WTC11 (cell line): ENCODE measurements around the gene FBRS.

Source experiments
- CTCF ChIP-seq: fragments of 200-600 bp; IDR thresholded peaks from 2 replicates; pipeline ENCODE4 v1.8.0; 2022; ENCODE audit warnings: antibody characterized with exemption
- ESRRA ChIP-seq: sonication (generic); formaldehyde crosslinking; IDR thresholded peaks from 2 replicates; pipeline ENCODE4 v1.8.1; 2022; ENCODE audit warnings: mild to moderate bottlenecking, missing genetic modification reagents, borderline replicate concordance
- JUN ChIP-seq: sonication (generic); formaldehyde crosslinking; IDR thresholded peaks from 2 replicates; pipeline ENCODE4 v1.8.0; 2023; ENCODE audit warnings: mild to moderate bottlenecking, missing genetic modification reagents
- KAT7 ChIP-seq: sonication (generic); formaldehyde crosslinking; IDR thresholded peaks from 2 replicates; pipeline ENCODE4 v1.8.1; 2023; ENCODE audit warnings: missing genetic modification reagents, mild to moderate bottlenecking, borderline replicate concordance
- PRDM15 ChIP-seq: sonication (generic); formaldehyde crosslinking; IDR thresholded peaks from 2 replicates; pipeline ENCODE4 v1.8.0; 2022; ENCODE audit warnings: missing genetic modification reagents

- no peak for TF ChIP-seq JUN
- no peak for TF ChIP-seq CTCF
- TF ChIP-seq PRDM15 (CRISPR knock-in tag): no peak
- no peak for TF ChIP-seq ESRRA (CRISPR knock-in tag)
- TF ChIP-seq KAT7 (CRISPR knock-in tag): no peak
Measured at GRCh38 chr16:30656974-30657865, 1.0 kb upstream of the FBRS start.
